IPS-18c (cell line): ENCODE measurements around the gene HTR4.
"Not testable (repeated sequence)": the region's sequence is repeated elsewhere in the genome, so short reads cannot be mapped to it uniquely, and the experiment has no call there.

Experiments
- H3K4me3 ChIP-seq: 2 replicates; pipeline ENCODE4 v1.7.0; 2013; ENCODE audit warnings: low read depth, mild to moderate bottlenecking, low read length, moderate library complexity; ENCODE audit not compliant: insufficient read depth
- H3K9me3 ChIP-seq: one replicate; pipeline ENCODE4 v1.6.1; 2013; ENCODE audit warnings: mild to moderate bottlenecking, low read length, moderate library complexity; ENCODE audit not compliant: control insufficient read depth, insufficient read depth

HTR4 gene

GRCh38 chr5:148681157-148682057 lies 27.1 kb upstream of the HTR4 start:
- no peak overlapping the region for H3K4me3 ChIP-seq
- no peaks in the 10 kb centered on the region for H3K9me3 ChIP-seq

GRCh38 chr5:148673704-148674103 lies 19.4 kb upstream of the HTR4 start:
- not testable (repeated sequence) for H3K4me3 ChIP-seq, H3K9me3 ChIP-seq

- Histone ChIP-seq H3K4me3 (no peak overlapping the region), H3K9me3 (no peaks in the 10 kb centered on the region)
Measured at GRCh38 chr5:148666353-148666752, 12.0 kb upstream of the HTR4 start.

GRCh38 chr5:148665431-148665830 lies 11.1 kb upstream of the HTR4 start:
- H3K4me3 ChIP-seq, result no peak overlapping the region
- no peaks in the 10 kb centered on the region for H3K9me3 ChIP-seq

- Histone ChIP-seq H3K9me3 (no peaks in the 10 kb centered on the region), H3K4me3 (no peak overlapping the region)
Measured at GRCh38 chr5:148663509-148663908, 9.2 kb upstream of the HTR4 start.

GRCh38 chr5:148660346-148660660 lies 6.0 kb upstream of the HTR4 start:
- Histone ChIP-seq H3K4me3 (no peak overlapping the region), H3K9me3 (no peaks in the 10 kb centered on the region)

GRCh38 chr5:148659641-148660345 lies 5.5 kb upstream of the HTR4 start:
- H3K4me3 ChIP-seq, result no peak overlapping the region
- H3K9me3 ChIP-seq, result no peaks in the 10 kb centered on the region

- no peaks in the 10 kb centered on the region for H3K9me3 ChIP-seq
- H3K4me3 ChIP-seq, result peak overlapping the region; percentile 61; the same call in 1 of the 2 replicates
Measured at GRCh38 chr5:148653291-148653835, 964 bp downstream of the HTR4 start.

- H3K9me3 ChIP-seq, result no peaks in the 10 kb centered on the region
- no peak overlapping the region for H3K4me3 ChIP-seq
Measured at GRCh38 chr5:148651528-148651927, 2.8 kb downstream of the HTR4 start.

GRCh38 chr5:148645527-148645926 lies 8.8 kb downstream of the HTR4 start:
- H3K4me3 ChIP-seq, result no peak overlapping the region
- no peaks in the 10 kb centered on the region for H3K9me3 ChIP-seq

- no peaks in the 10 kb centered on the region for H3K9me3 ChIP-seq
- H3K4me3 ChIP-seq, result no peak overlapping the region
Measured at GRCh38 chr5:148641735-148642134, 12.6 kb downstream of the HTR4 start.

GRCh38 chr5:148640471-148640870 lies 13.9 kb downstream of the HTR4 start:
- Histone ChIP-seq H3K9me3 (no peaks in the 10 kb centered on the region), H3K4me3 (no peak overlapping the region)

GRCh38 chr5:148639081-148639480 lies 15.2 kb downstream of the HTR4 start:
- no peaks in the 10 kb centered on the region for H3K9me3 ChIP-seq
- no peak overlapping the region for H3K4me3 ChIP-seq

- no peaks in the 10 kb centered on the region for H3K9me3 ChIP-seq
- H3K4me3 ChIP-seq, result no peak overlapping the region
Measured at GRCh38 chr5:148636353-148636752, 18.0 kb downstream of the HTR4 start.

GRCh38 chr5:148635321-148636083 lies 18.8 kb downstream of the HTR4 start:
- Histone ChIP-seq H3K9me3 (no peaks in the 10 kb centered on the region), H3K4me3 (no peak overlapping the region)

GRCh38 chr5:148633067-148633377 lies 21.3 kb downstream of the HTR4 start:
- Histone ChIP-seq H3K4me3 (no peak overlapping the region), H3K9me3 (no peaks in the 10 kb centered on the region)

- no peaks in the 10 kb centered on the region for H3K9me3 ChIP-seq
- no peak overlapping the region for H3K4me3 ChIP-seq
Measured at GRCh38 chr5:148632255-148633066, 21.9 kb downstream of the HTR4 start.
